Brain microvascular endothelial cell (primary cell): ENCODE results near the gene SLC4A7.

Experiments used
- DNase-seq: peaks from one replicate; pipeline ENCODE4 v3.0.0-alpha.2; 2020
- H3K27ac ChIP-seq: fragments of 250-450 bp; sonication (Bioruptor Pico); 2 replicates; pipeline ENCODE4 v1.5.1; 2020; ENCODE audit warnings: mild to moderate bottlenecking, moderate library complexity
- H3K27me3 ChIP-seq: fragments of 250-450 bp; sonication (Bioruptor Pico); replicated peaks from 2 replicates; pipeline ENCODE4 v1.5.1; 2020; ENCODE audit warnings: mild to moderate bottlenecking
- H3K36me3 ChIP-seq: fragments of 250-450 bp; sonication (Bioruptor Pico); replicated peaks from 2 replicates; pipeline ENCODE4 v1.5.1; 2020; ENCODE audit warnings: mild to moderate bottlenecking
- H3K4me3 ChIP-seq: 2 replicates; pipeline ENCODE4 v1.5.1; 2011; ENCODE audit warnings: low read depth, mild to moderate bottlenecking, control low read depth, low read length, moderate library complexity
- in situ Hi-C: cut with HindIII; loops from 2 replicates; pipeline ENCODE4 v1.10.0; 2017; ENCODE audit warnings: low sequenced_read_pairs, low pct_ligation_motif_present
- TF ChIP-seq, protein P1 (sequence below): IDR thresholded peaks from 2 replicates; pipeline ENCODE4 v1.5.1; 2011; ENCODE audit warnings: low read depth, mild to moderate bottlenecking, moderate library complexity, low read length, control low read depth, inconsistent platforms; ENCODE audit errors: missing control alignments

Gene SLC4A7

DNA sequence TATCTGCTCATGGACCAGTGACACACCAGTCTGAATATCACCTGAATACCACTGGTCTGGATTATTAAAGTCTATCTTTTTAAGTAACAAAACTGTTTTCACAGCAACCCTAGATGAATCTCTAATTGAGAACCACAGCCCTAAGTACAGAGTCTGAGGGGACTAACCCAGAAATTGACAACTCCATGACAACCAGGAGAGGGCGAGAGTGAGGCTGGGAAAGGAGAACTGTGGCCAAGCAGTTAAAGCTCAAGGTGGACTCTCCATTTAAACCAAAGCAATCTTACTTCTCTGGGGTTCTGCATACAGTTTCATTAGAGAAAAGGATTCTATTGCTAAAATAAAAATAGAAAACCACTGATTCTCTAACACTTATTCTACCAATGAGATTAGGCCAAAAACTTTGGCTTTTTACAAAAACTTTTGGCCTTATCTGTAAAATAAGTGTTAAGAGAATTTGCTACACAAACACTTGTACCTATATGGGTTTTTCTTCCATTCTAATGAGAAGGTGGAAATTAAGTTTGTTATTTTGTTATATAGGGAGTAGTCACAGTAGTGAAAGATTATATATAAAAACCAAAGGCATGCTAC is 126.4 kb downstream of the SLC4A7 start:
- no peak overlapping the region for H3K4me3 ChIP-seq
- in situ Hi-C loops: no loop called here
- DNase-seq: peak; percentile 43
- no peaks in the 10 kb centered on the region for H3K36me3 ChIP-seq
- H3K27me3 ChIP-seq: no peaks in the 10 kb centered on the region
- H3K27ac ChIP-seq: no peak overlapping the region
- TF ChIP-seq, protein P1, sequence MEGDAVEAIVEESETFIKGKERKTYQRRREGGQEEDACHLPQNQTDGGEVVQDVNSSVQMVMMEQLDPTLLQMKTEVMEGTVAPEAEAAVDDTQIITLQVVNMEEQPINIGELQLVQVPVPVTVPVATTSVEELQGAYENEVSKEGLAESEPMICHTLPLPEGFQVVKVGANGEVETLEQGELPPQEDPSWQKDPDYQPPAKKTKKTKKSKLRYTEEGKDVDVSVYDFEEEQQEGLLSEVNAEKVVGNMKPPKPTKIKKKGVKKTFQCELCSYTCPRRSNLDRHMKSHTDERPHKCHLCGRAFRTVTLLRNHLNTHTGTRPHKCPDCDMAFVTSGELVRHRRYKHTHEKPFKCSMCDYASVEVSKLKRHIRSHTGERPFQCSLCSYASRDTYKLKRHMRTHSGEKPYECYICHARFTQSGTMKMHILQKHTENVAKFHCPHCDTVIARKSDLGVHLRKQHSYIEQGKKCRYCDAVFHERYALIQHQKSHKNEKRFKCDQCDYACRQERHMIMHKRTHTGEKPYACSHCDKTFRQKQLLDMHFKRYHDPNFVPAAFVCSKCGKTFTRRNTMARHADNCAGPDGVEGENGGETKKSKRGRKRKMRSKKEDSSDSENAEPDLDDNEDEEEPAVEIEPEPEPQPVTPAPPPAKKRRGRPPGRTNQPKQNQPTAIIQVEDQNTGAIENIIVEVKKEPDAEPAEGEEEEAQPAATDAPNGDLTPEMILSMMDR: peak; percentile 73

DNA sequence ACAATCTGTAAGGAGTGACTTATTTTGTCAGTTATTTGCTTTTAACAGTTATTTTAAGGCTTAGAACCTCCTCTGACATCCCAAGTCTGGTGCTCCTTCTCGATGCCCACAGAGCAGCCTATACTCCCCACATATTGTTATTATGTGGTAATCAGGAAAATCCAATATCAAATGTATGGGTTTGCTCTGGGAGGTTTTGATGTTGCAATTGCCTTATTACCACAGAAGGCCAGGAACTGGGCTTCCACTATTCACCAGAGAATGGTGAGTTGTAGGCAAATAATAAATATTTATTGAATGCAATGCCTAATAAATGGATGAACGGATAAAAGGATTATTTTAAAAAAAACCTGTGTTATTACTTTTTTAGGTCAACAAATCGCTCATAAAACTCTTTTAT is 127.2 kb downstream of the SLC4A7 start:
- no peaks in the 10 kb centered on the region for H3K27me3 ChIP-seq
- DNase-seq: no peak
- no peak overlapping the region for H3K27ac ChIP-seq
- H3K36me3 ChIP-seq: no peaks in the 10 kb centered on the region
- no peak overlapping the region for H3K4me3 ChIP-seq
- in situ Hi-C loops: no loop called here
- TF ChIP-seq, protein P1: no peak

DNA sequence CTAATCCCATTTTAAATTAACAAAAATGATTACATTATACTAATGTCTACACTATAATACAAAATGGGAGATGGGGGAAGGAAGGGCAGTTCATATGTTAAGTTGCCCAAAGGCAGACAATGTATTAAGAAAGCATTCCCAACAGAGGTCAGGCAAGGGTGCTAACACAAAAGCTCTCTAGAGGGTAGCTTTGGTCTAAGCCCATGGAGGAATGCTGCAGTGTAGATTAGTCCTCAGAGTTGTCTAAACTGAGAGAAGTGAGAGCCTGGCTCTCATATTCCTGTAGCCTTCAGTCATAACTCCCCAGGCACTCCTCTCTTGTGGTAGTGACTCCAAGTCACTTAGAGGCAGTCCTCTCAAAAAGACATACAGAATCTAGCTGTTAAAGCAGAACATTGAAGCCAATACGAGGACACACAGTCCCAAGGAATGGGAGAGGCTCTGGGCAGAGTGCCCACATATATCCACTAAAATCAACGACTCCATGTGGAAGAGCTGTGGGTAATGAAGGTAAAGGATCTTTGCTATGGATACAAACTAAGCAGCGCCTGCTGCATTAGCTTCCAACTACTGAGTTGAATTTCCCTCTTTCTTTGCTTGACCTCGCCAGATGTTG is 129.5 kb downstream of the SLC4A7 start:
- in situ Hi-C loops: no loop called here
- Histone ChIP-seq H3K36me3 (no peaks in the 10 kb centered on the region), H3K27me3 (no peaks in the 10 kb centered on the region), H3K27ac (no peak overlapping the region), H3K4me3 (no peak overlapping the region)
- TF ChIP-seq, protein P1: no peak
- DNase-seq: no peak

DNA sequence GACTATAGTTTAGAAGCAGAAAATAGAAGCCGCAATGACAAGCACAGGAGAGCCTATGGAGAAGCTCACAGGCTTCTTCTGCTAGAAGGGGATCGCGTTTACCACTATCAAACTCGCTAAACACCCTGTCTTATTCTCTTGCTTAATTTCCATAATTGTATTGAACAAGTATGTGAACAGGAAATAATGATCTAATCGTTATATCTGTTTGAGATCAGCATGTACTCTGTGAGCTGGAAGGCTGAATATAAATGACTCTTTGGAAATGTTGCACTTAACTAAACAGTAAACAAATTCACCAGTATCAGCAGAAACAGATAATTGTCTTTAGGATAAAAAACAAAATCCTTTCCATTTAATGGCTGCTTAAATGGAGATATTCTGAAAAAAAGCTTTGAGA is 130.0 kb downstream of the SLC4A7 start:
- Histone ChIP-seq H3K27me3 (no peaks in the 10 kb centered on the region), H3K36me3 (no peaks in the 10 kb centered on the region), H3K27ac (no peak overlapping the region), H3K4me3 (no peak overlapping the region)
- DNase-seq: no peak
- TF ChIP-seq, protein P1: no peak
- in situ Hi-C loops: no loop called here

DNA sequence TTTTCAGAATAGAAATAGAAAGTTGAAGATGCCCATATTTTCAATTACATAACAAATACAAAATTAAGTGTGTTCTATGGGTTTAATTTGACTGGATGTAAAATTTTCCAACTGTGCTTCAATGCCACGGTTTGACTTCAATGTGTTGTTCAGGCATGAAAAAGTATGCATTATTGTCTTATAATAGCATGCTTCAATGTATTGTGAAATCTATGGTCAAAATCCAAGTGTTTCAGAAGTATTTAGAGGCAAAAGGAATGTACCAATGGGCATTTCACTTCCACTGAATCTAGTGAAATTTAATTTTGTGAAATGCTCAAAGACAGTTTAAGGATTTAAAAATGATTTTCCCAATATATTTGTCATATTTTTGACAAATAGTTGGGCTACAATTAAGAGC is 131.0 kb downstream of the SLC4A7 start:
- no peak overlapping the region for H3K27ac ChIP-seq
- no peak for DNase-seq
- TF ChIP-seq, protein P1: no peak
- no peaks in the 10 kb centered on the region for H3K27me3 ChIP-seq
- in situ Hi-C loops: no loop called here
- no peaks in the 10 kb centered on the region for H3K36me3 ChIP-seq
- no peak overlapping the region for H3K4me3 ChIP-seq

DNA sequence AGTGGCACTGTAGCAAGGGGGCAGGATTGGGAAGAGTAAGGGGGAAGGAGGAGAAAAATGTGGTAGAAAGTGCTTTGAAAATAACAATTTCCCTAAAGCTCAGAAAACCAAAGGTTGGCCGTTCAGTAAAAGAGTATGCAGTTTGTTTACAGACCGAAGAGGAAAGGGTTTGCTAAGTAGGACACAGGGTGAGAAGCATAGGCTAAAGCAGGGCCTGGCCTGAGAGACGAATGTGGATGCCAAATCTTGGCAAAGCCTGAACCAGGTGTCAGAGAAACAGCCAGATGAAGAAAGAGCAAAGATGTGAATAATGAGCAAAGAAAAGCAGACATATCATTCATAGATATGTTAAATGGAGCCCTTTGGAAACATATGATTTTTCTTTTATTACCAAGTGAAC is 132.1 kb downstream of the SLC4A7 start:
- Histone ChIP-seq H3K27me3 (no peaks in the 10 kb centered on the region), H3K4me3 (no peak overlapping the region), H3K36me3 (no peaks in the 10 kb centered on the region), H3K27ac (no peak overlapping the region)
- in situ Hi-C loops: no loop called here
- TF ChIP-seq, protein P1: no peak
- no peak for DNase-seq
